Loucy (cell line): ENCODE data around the gene TTLL5.

Experiments
- CTCF ChIP-seq: fragments of 200-600 bp; sonication (generic); conservative IDR thresholded peaks from 2 replicates; pipeline ENCODE4 v1.5.1; 2014; ENCODE audit warnings: mild to moderate bottlenecking, antibody characterized with exemption, low read length
- EZH2phosphoT487 ChIP-seq: fragments of 200-600 bp; IDR thresholded peaks from 2 replicates; pipeline ENCODE4 v1.6.1; 2018; ENCODE audit warnings: antibody characterized with exemption, mild to moderate bottlenecking, moderate library complexity, borderline replicate concordance

GRCh38 chr14:75991753-75992152 lies 330.7 kb downstream of the TTLL5 start:
- TF ChIP-seq CTCF, result no peak
- no peak for TF ChIP-seq EZH2phosphoT487
